Measurements from ENCODE around the gene UQCRC1.

The UQCRC1 gene

GRCh38 chr3:48599509-48600285, 9.7 kb downstream of the UQCRC1 start:
- Histone ChIP-seq H3K4me1 (ENCODE audit: control insufficient read depth in 2 of 2, insufficient read depth in 2 of 2, low read length in 2 of 2) (peaks cover 11 to 14% of the 10 kb centered on the region in 2 donors), H3K27ac (ENCODE audit: low read depth in 2 of 2, low read length in 2 of 2) (peak overlapping the region; percentile 46 to 78), H3K36me3 (ENCODE audit: control insufficient read depth in 2 of 2, insufficient read depth in 2 of 2, low read length in 2 of 2) (peaks cover 62 to 65% of the 10 kb centered on the region in 2 donors), H3K4me3 (ENCODE audit: low read length in 2 of 2) (no peak overlapping the region), H3K9me3 (ENCODE audit: control insufficient read depth in 2 of 2, low read length in 2 of 2) (no peaks in the 10 kb centered on the region), H3K9ac (ENCODE audit: low read depth in 1 of 2, low read length in 2 of 2) (no peak overlapping the region), H3K27me3 (ENCODE audit: control insufficient read depth in 2 of 2, insufficient read depth in 2 of 2, low read length in 2 of 2) (peaks cover 0 to 7% of the 10 kb centered on the region in 2 donors)

DNA sequence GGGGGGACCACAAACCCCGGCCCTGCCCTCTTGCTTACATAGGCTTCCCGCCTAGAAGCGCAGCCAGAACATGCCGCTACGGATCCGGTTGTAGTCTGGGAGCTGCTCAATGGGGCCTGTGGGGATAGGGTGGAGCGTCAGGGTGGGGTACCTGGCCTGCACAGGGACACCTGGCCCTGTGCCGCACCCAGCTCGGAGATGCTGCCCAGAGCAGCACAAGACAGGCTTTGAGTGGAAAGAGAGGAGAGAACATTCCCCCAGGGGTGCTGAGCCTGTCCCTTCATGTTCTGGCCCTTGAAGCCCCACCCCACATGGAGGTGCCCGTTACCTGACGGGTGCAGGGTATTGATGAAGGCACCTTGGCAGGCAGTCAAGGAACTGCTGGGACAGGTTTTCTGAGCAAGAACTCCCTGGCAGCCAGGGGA, 10.4 kb downstream of the UQCRC1 start:
- peaks cover 11 to 14% of the 10 kb centered on the region in 2 donors for H3K4me1 ChIP-seq (ENCODE audit: control insufficient read depth in 2 of 2, insufficient read depth in 2 of 2, low read length in 2 of 2)
- H3K4me3 ChIP-seq (ENCODE audit: low read length in 2 of 2): no peak overlapping the region
- no peak overlapping the region for H3K9ac ChIP-seq (ENCODE audit: low read depth in 1 of 2, low read length in 2 of 2)
- peaks cover 56 to 59% of the 10 kb centered on the region in 2 donors for H3K36me3 ChIP-seq (ENCODE audit: control insufficient read depth in 2 of 2, insufficient read depth in 2 of 2, low read length in 2 of 2)
- peak overlapping the region; percentile 46 to 78 for H3K27ac ChIP-seq (ENCODE audit: low read depth in 2 of 2, low read length in 2 of 2)
- no peaks in the 10 kb centered on the region for H3K9me3 ChIP-seq (ENCODE audit: control insufficient read depth in 2 of 2, low read length in 2 of 2)
- peaks cover 0 to 7% of the 10 kb centered on the region in 2 donors for H3K27me3 ChIP-seq (ENCODE audit: control insufficient read depth in 2 of 2, insufficient read depth in 2 of 2, low read length in 2 of 2)

- Histone ChIP-seq H3K36me3 (ENCODE audit: control insufficient read depth in 2 of 2, insufficient read depth in 2 of 2, low read length in 2 of 2) (peaks cover 50 to 53% of the 10 kb centered on the region in 2 donors), H3K27me3 (ENCODE audit: control insufficient read depth in 2 of 2, insufficient read depth in 2 of 2, low read length in 2 of 2) (peaks cover 0 to 7% of the 10 kb centered on the region in 2 donors), H3K27ac (ENCODE audit: low read depth in 2 of 2, low read length in 2 of 2) (peak overlapping the region; percentile 78 to 79), H3K4me1 (ENCODE audit: control insufficient read depth in 2 of 2, insufficient read depth in 2 of 2, low read length in 2 of 2) (peaks cover 11 to 14% of the 10 kb centered on the region in 2 donors), H3K9me3 (ENCODE audit: control insufficient read depth in 2 of 2, low read length in 2 of 2) (no peaks in the 10 kb centered on the region), H3K9ac (ENCODE audit: low read depth in 1 of 2, low read length in 2 of 2) (peak overlapping the region in 1 of 2 donors; percentile 45), H3K4me3 (ENCODE audit: low read length in 2 of 2) (no peak overlapping the region)
Observed at GRCh38 chr3:48598323-48599076, 10.9 kb downstream of the UQCRC1 start.

GRCh38 chr3:48597408-48597800, 12.0 kb downstream of the UQCRC1 start:
- Histone ChIP-seq H3K9me3 (ENCODE audit: control insufficient read depth in 2 of 2, low read length in 2 of 2) (no peaks in the 10 kb centered on the region), H3K4me1 (ENCODE audit: control insufficient read depth in 2 of 2, insufficient read depth in 2 of 2, low read length in 2 of 2) (peaks cover 11 to 14% of the 10 kb centered on the region in 2 donors), H3K4me3 (ENCODE audit: low read length in 2 of 2) (no peak overlapping the region), H3K27me3 (ENCODE audit: control insufficient read depth in 2 of 2, insufficient read depth in 2 of 2, low read length in 2 of 2) (peaks cover 0 to 7% of the 10 kb centered on the region in 2 donors), H3K36me3 (ENCODE audit: control insufficient read depth in 2 of 2, insufficient read depth in 2 of 2, low read length in 2 of 2) (peaks cover 40 to 42% of the 10 kb centered on the region in 2 donors), H3K9ac (ENCODE audit: low read depth in 1 of 2, low read length in 2 of 2) (no peak overlapping the region), H3K27ac (ENCODE audit: low read depth in 2 of 2, low read length in 2 of 2) (peak overlapping the region; percentile 78 to 79)

DNA sequence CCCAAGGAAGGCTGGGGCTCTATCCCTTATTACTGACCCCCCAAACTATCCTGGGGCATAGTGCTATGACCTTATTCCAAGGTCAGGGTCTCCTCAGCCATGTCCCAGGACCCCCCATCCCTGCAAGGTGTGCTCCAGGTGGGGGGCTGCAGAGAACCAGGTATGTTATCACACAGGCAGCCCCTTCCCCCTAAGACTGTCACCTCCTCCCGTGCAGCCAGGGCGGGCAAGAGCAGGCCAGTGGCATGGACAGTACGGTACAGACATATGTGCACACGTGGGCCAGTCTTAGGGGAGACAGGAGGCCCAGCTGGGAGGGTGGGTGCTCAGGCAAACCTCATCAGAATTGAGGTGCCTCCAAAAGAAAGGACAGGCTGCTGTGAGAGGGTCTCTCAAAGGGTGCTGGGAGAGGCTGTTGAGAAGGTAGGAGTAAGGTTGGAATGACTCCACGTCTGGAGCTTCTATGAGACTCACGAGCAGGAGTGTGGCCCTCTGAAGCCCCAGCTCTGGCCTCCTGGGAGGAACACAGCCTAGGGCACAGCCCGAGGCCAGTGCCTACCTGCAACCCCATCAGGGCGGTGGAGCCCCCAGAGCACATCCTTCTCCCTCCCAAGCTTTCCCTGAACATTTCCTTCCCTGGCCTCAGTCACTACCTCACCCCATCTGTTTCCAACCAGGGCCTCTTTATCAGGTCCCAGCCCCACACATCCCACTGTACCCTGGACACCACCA, 12.6 kb downstream of the UQCRC1 start:
- peak overlapping the region in 1 of 2 donors; percentile 13 for H3K27ac ChIP-seq (ENCODE audit: low read depth in 2 of 2, low read length in 2 of 2)
- peaks cover 11 to 14% of the 10 kb centered on the region in 2 donors for H3K4me1 ChIP-seq (ENCODE audit: control insufficient read depth in 2 of 2, insufficient read depth in 2 of 2, low read length in 2 of 2)
- H3K4me3 ChIP-seq (ENCODE audit: low read length in 2 of 2): no peak overlapping the region
- H3K9ac ChIP-seq (ENCODE audit: low read depth in 1 of 2, low read length in 2 of 2): no peak overlapping the region
- H3K9me3 ChIP-seq (ENCODE audit: control insufficient read depth in 2 of 2, low read length in 2 of 2): no peaks in the 10 kb centered on the region
- H3K27me3 ChIP-seq (ENCODE audit: control insufficient read depth in 2 of 2, insufficient read depth in 2 of 2, low read length in 2 of 2): peaks cover 0 to 7% of the 10 kb centered on the region in 2 donors
- H3K36me3 ChIP-seq (ENCODE audit: control insufficient read depth in 2 of 2, insufficient read depth in 2 of 2, low read length in 2 of 2): peaks cover 36 to 39% of the 10 kb centered on the region in 2 donors

DNA sequence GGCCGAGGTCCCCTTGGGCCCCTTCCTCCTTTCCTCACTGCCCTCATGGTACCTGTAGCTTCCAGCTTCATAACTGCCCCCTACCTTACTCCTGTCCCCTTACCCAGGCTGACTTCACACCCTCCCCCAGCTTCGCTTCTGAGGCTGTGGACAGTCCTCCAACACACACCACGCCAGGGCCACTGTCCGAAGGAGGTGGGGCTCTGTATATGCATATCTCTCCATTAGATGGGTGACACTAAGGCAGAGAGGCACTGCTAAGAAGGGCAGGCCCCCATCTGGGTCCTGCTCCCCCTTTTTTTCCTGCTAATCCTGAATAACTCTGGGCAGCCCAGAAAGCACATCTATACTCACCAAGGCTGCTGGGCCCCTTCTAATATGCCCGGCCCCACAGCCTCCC, 13.3 kb downstream of the UQCRC1 start:
- no peaks in the 10 kb centered on the region for H3K9me3 ChIP-seq (ENCODE audit: control insufficient read depth in 2 of 2, low read length in 2 of 2)
- peak overlapping the region in 1 of 2 donors; percentile 32 for H3K27ac ChIP-seq (ENCODE audit: low read depth in 2 of 2, low read length in 2 of 2)
- H3K36me3 ChIP-seq (ENCODE audit: control insufficient read depth in 2 of 2, insufficient read depth in 2 of 2, low read length in 2 of 2): peaks cover 29 to 34% of the 10 kb centered on the region in 2 donors
- H3K27me3 ChIP-seq (ENCODE audit: control insufficient read depth in 2 of 2, insufficient read depth in 2 of 2, low read length in 2 of 2): peaks cover 0 to 7% of the 10 kb centered on the region in 2 donors
- no peak overlapping the region for H3K4me3 ChIP-seq (ENCODE audit: low read length in 2 of 2)
- H3K9ac ChIP-seq (ENCODE audit: low read depth in 1 of 2, low read length in 2 of 2): peak overlapping the region in 1 of 2 donors; percentile 1
- peaks cover 11 to 14% of the 10 kb centered on the region in 2 donors for H3K4me1 ChIP-seq (ENCODE audit: control insufficient read depth in 2 of 2, insufficient read depth in 2 of 2, low read length in 2 of 2)

DNA sequence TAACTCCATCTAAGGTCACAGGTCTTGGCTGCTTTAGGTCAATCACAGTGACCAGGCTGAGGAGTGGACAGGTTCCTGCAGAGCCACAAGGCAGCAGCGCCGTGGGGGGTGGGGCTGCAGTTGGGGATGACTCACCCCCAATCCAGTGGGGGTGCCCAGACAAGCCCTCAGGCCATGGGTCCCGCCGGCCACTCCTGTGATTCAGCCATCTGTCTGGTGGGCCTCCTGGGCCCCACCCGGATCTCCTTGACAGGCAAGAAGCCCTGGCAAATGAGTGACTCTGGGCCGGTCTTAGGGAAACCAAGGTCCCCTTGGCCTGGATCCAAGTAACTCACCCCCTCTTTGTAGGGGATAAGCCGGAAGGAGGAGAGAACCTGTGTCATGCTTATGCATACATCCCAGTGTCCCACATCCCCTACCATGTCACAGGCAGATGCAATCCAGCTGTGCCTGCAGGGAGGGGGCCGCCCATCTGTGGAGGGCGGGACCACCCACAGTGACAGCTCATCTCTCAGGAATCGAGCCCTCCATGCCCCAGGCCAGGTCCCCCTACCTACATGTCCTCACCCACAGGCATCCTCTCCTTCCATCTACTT, 13.8 kb downstream of the UQCRC1 start:
- no peak overlapping the region for H3K4me3 ChIP-seq (ENCODE audit: low read length in 2 of 2)
- no peak overlapping the region for H3K9ac ChIP-seq (ENCODE audit: low read depth in 1 of 2, low read length in 2 of 2)
- H3K27me3 ChIP-seq (ENCODE audit: control insufficient read depth in 2 of 2, insufficient read depth in 2 of 2, low read length in 2 of 2): peaks cover 0 to 7% of the 10 kb centered on the region in 2 donors
- H3K9me3 ChIP-seq (ENCODE audit: control insufficient read depth in 2 of 2, low read length in 2 of 2): no peaks in the 10 kb centered on the region
- H3K27ac ChIP-seq (ENCODE audit: low read depth in 2 of 2, low read length in 2 of 2): peak overlapping the region; percentile 24 to 32
- H3K36me3 ChIP-seq (ENCODE audit: control insufficient read depth in 2 of 2, insufficient read depth in 2 of 2, low read length in 2 of 2): peaks cover 24 to 29% of the 10 kb centered on the region in 2 donors
- peaks cover 11 to 14% of the 10 kb centered on the region in 2 donors for H3K4me1 ChIP-seq (ENCODE audit: control insufficient read depth in 2 of 2, insufficient read depth in 2 of 2, low read length in 2 of 2)

GRCh38 chr3:48595075-48595525, 14.3 kb downstream of the UQCRC1 start, which contains the start of gene COL7A1:
COL7A1 (minus strand) TSS chr3:48595329; CDS start chr3:48595159, 170 bp downstream.
- H3K9ac ChIP-seq (ENCODE audit: low read depth in 1 of 2, low read length in 2 of 2): peak within 1 kb of the TSS; percentile 32 to 59
- peaks cover 11 to 14% of the 10 kb centered on the region in 2 donors for H3K4me1 ChIP-seq (ENCODE audit: control insufficient read depth in 2 of 2, insufficient read depth in 2 of 2, low read length in 2 of 2)
- H3K9me3 ChIP-seq (ENCODE audit: control insufficient read depth in 2 of 2, low read length in 2 of 2): no peaks in the 10 kb centered on the region
- peaks cover 0 to 7% of the 10 kb centered on the region in 2 donors for H3K27me3 ChIP-seq (ENCODE audit: control insufficient read depth in 2 of 2, insufficient read depth in 2 of 2, low read length in 2 of 2)
- peak within 1 kb of the TSS; percentile 24 to 32 for H3K27ac ChIP-seq (ENCODE audit: low read depth in 2 of 2, low read length in 2 of 2)
- peaks cover 19 to 23% of the 10 kb centered on the region in 2 donors for H3K36me3 ChIP-seq (ENCODE audit: control insufficient read depth in 2 of 2, insufficient read depth in 2 of 2, low read length in 2 of 2)
- peak within 1 kb of the TSS; percentile 37 to 48 for H3K4me3 ChIP-seq (ENCODE audit: low read length in 2 of 2)

DNA sequence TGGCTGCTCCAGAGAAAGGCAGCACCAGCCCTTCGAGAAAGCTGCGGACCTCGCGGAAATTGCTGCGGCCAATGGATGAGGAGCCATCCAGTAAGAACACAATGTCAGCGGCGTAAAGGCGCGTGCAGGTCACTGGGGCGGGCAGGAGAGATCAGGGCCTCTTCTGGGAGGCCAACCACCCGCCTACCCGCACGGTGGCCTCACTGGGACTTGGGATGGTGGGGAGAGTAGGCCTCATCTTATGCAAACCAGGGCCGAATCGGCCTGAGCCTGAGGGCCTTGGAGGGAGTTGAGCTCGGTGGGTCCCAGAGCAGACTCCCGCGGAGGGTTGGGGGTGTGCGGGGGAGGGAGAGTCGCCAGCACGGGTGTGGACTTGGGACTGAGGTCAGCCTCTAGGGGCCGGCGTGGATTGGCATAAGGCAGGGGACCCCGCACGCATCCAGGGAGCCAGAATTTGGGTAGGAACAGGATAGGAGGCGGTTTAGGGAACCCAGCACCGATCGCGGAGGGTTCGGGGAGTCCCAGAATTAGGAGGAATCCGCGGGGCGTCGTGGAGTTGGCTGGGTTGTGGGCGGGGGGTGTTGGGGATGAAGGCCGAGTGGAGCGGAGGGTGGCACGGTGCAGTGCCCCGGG, 14.9 kb downstream of the UQCRC1 start:
- Histone ChIP-seq H3K27me3 (ENCODE audit: control insufficient read depth in 2 of 2, insufficient read depth in 2 of 2, low read length in 2 of 2) (peaks cover 0 to 7% of the 10 kb centered on the region in 2 donors), H3K4me1 (ENCODE audit: control insufficient read depth in 2 of 2, insufficient read depth in 2 of 2, low read length in 2 of 2) (peaks cover 11 to 14% of the 10 kb centered on the region in 2 donors), H3K4me3 (ENCODE audit: low read length in 2 of 2) (peak overlapping the region; percentile 37 to 48), H3K9ac (ENCODE audit: low read depth in 1 of 2, low read length in 2 of 2) (peak overlapping the region; percentile 32 to 59), H3K27ac (ENCODE audit: low read depth in 2 of 2, low read length in 2 of 2) (no peak overlapping the region), H3K9me3 (ENCODE audit: control insufficient read depth in 2 of 2, low read length in 2 of 2) (no peaks in the 10 kb centered on the region), H3K36me3 (ENCODE audit: control insufficient read depth in 2 of 2, insufficient read depth in 2 of 2, low read length in 2 of 2) (peaks cover 13 to 18% of the 10 kb centered on the region in 2 donors)

Data from mucosa of rectum (tissue), 2 donors.